LNCAP (cell line): ENCODE data around the gene ACTN2.

Source experiments
- CTCF ChIP-seq: fragments of 450-650 bp; IDR thresholded peaks from 2 replicates; pipeline ENCODE4 v1.5.1; 2017; ENCODE audit warnings: mild to moderate bottlenecking

The ACTN2 gene

GRCh38 chr1:236657398-236657797 lies 28.9 kb upstream of the ACTN2 start:
- TF ChIP-seq CTCF = no peak

DNA sequence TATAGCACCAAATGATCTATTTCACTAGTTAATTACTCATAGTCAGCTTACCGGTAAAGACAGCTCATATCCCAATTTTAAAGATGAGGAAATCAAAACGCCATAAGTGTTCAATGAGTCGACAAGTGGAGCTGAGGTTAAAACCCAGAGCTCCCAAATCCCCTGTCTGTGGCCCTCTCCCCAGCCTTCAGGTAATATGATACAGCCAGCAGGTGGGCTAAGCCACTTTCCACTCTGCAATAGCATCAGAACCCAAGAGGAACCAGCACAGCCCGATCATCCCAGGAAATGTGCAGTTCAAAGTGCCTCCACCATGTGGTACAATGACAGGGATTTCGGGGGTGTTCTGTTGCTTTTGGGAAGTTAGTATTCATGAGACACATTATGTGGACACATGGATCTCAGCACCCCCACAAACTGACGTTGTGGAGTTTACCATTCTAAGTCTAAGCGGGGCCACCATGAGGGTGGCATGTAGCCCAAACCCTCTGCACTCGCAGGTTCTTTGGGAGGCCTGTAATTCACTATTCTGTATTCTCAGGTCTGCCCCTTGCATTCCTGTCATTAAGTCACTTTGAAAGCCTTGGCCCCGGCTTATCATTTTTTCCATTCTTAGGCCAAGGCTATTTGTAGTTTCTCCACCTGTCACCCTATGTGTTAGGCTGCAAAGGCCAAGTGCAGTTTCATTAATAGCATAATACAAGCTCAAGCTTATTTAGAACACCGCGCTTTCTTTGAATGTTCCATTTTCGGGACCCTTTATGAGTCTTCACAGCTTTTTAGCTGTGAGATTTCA lies 26.3 kb upstream of the ACTN2 start:
- no peak for TF ChIP-seq CTCF

GRCh38 chr1:236663934-236664333 lies 22.4 kb upstream of the ACTN2 start:
- no peak for TF ChIP-seq CTCF

GRCh38 chr1:236670060-236670459 lies 16.2 kb upstream of the ACTN2 start:
- TF ChIP-seq CTCF = no peak

- TF ChIP-seq CTCF = no peak
Measured at GRCh38 chr1:236673289-236673919, 12.9 kb upstream of the ACTN2 start.

DNA sequence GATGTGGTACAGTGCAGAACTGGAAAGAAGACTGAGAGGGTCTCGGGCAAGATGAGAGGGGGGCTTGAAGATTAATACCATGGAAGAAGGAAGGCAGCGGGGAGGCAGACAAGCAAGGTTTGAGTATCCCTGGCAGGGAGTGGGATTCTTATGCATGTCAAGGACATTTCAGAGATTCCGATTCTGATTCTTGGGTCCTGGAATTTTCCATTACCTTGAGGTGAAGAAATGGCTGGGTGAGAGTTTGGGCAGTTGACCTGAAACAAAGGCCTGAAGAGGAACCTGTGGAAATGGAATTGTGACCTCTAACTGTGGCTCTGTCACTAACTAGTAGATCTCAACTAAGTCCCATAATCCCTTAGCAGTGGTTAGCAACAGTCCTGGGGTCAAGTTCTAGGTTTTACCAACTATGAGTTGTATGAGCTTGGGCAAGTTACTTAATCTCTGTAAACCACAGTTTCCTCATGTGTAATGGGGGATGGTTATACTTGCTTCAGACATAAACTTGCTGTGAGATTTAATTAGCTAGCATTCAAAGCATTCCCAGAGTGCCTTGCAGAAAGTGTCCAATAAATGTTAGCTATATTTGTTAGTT lies 8.6 kb upstream of the ACTN2 start:
- TF ChIP-seq CTCF = no peak

DNA sequence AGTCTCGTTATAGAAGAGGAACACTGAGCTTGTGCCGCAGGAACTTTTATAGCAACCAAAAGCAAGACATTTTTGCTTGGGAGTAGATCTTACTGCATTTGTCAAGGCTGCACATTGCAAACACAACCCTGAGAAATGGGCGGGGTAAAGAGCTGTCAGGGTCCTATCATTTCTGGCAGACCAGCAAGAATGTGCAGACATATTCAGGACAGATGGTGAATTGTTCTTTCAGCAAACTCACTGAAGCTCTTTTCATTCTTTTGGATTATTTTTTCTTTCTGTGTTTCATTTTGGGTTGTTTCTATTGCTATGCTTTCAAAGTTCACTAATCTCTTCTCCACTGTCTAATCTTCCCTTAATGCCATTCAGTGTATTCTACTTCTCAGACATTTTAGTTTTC lies 5.1 kb upstream of the ACTN2 start:
- TF ChIP-seq CTCF = no peak
